Astrocyte (in vitro differentiated cells and primary cell): ENCODE measurements around the gene TAS2R8. TPM values are rescaled to one million over a fixed set of nuclear protein-coding genes. Genes with fewer than 3 reads are reported as not detected.

Experiments used
- DNase-seq: peaks from one replicate; pipeline ENCODE4 v3.0.0-alpha.2; 2010; ENCODE audit warnings: low read depth
- FAIRE-seq: peaks from 2 replicates; lab custom pipeline; 2011; peaks lifted over from hg19 to GRCh38; lab: Jason Lieb, UNC
- H2AFZ ChIP-seq: 2 replicates; pipeline ENCODE4 v1.6.0; 2012; ENCODE audit warnings: low read depth, low read length, inconsistent platforms
- H3K27ac ChIP-seq: 2 replicates; pipeline ENCODE4 v1.5.1; 2011; ENCODE audit warnings: low read depth, low read length, inconsistent platforms
- H3K27me3 ChIP-seq: 2 replicates; pipeline ENCODE4 v1.6.0; 2011; ENCODE audit warnings: low read length, inconsistent platforms; ENCODE audit not compliant: insufficient read depth
- H3K36me3 ChIP-seq: 2 replicates; pipeline ENCODE4 v1.5.1; 2011; ENCODE audit warnings: low read length, inconsistent platforms; ENCODE audit not compliant: insufficient read depth
- H3K4me1 ChIP-seq: 2 replicates; pipeline ENCODE4 v1.5.1; 2011; ENCODE audit warnings: low read length, inconsistent platforms; ENCODE audit not compliant: insufficient read depth
- H3K4me2 ChIP-seq: 2 replicates; pipeline ENCODE4 v1.6.0; 2012; ENCODE audit warnings: low read length, inconsistent platforms
- H3K4me3 ChIP-seq: 2 replicates; pipeline ENCODE4 v1.5.1; 2011; ENCODE audit warnings: low read depth, mild to moderate bottlenecking, low read length, inconsistent platforms; ENCODE audit not compliant: insufficient read depth
- H3K79me2 ChIP-seq: 2 replicates; pipeline ENCODE4 v1.6.0; 2012; ENCODE audit warnings: mild to moderate bottlenecking, low read length, inconsistent platforms; ENCODE audit not compliant: insufficient read depth
- H3K9ac ChIP-seq: 2 replicates; pipeline ENCODE4 v1.6.0; 2012; ENCODE audit warnings: mild to moderate bottlenecking, low read length, inconsistent platforms
- H3K9me3 ChIP-seq: 2 replicates; pipeline ENCODE4 v1.5.1; 2012; ENCODE audit warnings: low read depth, mild to moderate bottlenecking, low read length, inconsistent platforms; ENCODE audit not compliant: insufficient read depth
- H4K20me1 ChIP-seq: 2 replicates; pipeline ENCODE4 v1.6.0; 2012; ENCODE audit warnings: low read length, inconsistent platforms; ENCODE audit not compliant: insufficient read depth
- H3K27ac Mint-ChIP-seq: one replicate; pipeline ENCODE4 v1.8.0; 2021; ENCODE audit warnings: mild to moderate bottlenecking, mixed read lengths; ENCODE audit not compliant: unreplicated experiment
- H3K27me3 Mint-ChIP-seq: one replicate; pipeline ENCODE4 v1.8.0; 2021; ENCODE audit warnings: low read depth, mixed read lengths; ENCODE audit not compliant: unreplicated experiment
- H3K36me3 Mint-ChIP-seq: one replicate; pipeline ENCODE4 v1.8.0; 2021; ENCODE audit warnings: low read depth, mixed read lengths; ENCODE audit not compliant: unreplicated experiment
- H3K4me1 Mint-ChIP-seq: one replicate; pipeline ENCODE4 v1.8.0; 2021; ENCODE audit warnings: low read depth, mixed read lengths; ENCODE audit not compliant: unreplicated experiment
- H3K4me3 Mint-ChIP-seq: one replicate; pipeline ENCODE4 v1.8.0; 2021; ENCODE audit warnings: mild to moderate bottlenecking, moderate library complexity, mixed read lengths; ENCODE audit not compliant: unreplicated experiment
- H3K9me3 Mint-ChIP-seq: one replicate; pipeline ENCODE4 v1.8.0; 2021; ENCODE audit warnings: mild to moderate bottlenecking, mixed read lengths; ENCODE audit not compliant: unreplicated experiment
- CTCF ChIP-seq: IDR thresholded peaks from 2 replicates; pipeline ENCODE4 v1.5.1; 2011; ENCODE audit warnings: low read depth, mild to moderate bottlenecking, inconsistent platforms, low read length, moderate library complexity; ENCODE audit not compliant: insufficient read depth
- EZH2 ChIP-seq: IDR thresholded peaks from 2 replicates; pipeline ENCODE4 v1.6.1; 2012; ENCODE audit warnings: mild to moderate bottlenecking, low read length, inconsistent platforms; ENCODE audit not compliant: insufficient read depth
- total RNA-seq: library from RNA; stranded (reverse); gene quantifications from 2 replicates; pipeline ENCODE4 v1.2.1, GENCODE V29; 2021

Gene TAS2R8
- total RNA-seq, 1 donor from 2014 or later = not detected

GRCh38 chr12:10826258-10826657, 19.2 kb upstream of the TAS2R8 start, which contains the start of gene TAS2R10:
TSS of gene TAS2R10 (minus strand) at chr12:10826358. CDS start at chr12:10826269, 89 bp downstream.
- Histone ChIP-seq H3K4me1 (no peaks in the 10 kb centered on the region), H4K20me1 (no peaks in the 10 kb centered on the region), H3K27ac (no peak within 1 kb of the TSS), H3K79me2 (no peaks in the 10 kb centered on the region), H3K4me3 (no peak within 1 kb of the TSS), H3K9me3 (no peaks in the 10 kb centered on the region), H3K27me3 (no peaks in the 10 kb centered on the region), H2AFZ (no peak within 1 kb of the TSS), H3K9ac (no peak within 1 kb of the TSS), H3K36me3 (no peaks in the 10 kb centered on the region), H3K4me2 (no peak within 1 kb of the TSS)
- Mint-ChIP-seq H3K4me1 (no peaks in the 10 kb centered on the region), H3K4me3 (no peak within 1 kb of the TSS), H3K27ac (no peak within 1 kb of the TSS), H3K9me3 (no peaks in the 10 kb centered on the region), H3K27me3 (no peaks in the 10 kb centered on the region), H3K36me3 (no peaks in the 10 kb centered on the region)
- no peak for FAIRE-seq
- DNase-seq = no peak
- TF ChIP-seq CTCF (no peak), EZH2 (no peak)

GRCh38 chr12:10824957-10825356, 17.9 kb upstream of the TAS2R8 start:
- DNase-seq (no peak), FAIRE-seq (no peak)
- Histone ChIP-seq H3K4me1 (no peaks in the 10 kb centered on the region), H3K9ac (no peak overlapping the region), H3K4me2 (no peak overlapping the region), H3K36me3 (no peaks in the 10 kb centered on the region), H3K4me3 (no peak overlapping the region), H2AFZ (no peak overlapping the region), H3K9me3 (no peaks in the 10 kb centered on the region), H3K79me2 (no peaks in the 10 kb centered on the region), H3K27ac (no peak overlapping the region), H4K20me1 (no peaks in the 10 kb centered on the region), H3K27me3 (no peaks in the 10 kb centered on the region)
- H3K4me3 Mint-ChIP-seq = no peak overlapping the region
- no peak for TF ChIP-seq EZH2
- no peak for TF ChIP-seq CTCF
- H3K27ac Mint-ChIP-seq = no peak overlapping the region
- H3K36me3 Mint-ChIP-seq = no peaks in the 10 kb centered on the region
- H3K9me3 Mint-ChIP-seq = no peaks in the 10 kb centered on the region
- no peaks in the 10 kb centered on the region for H3K4me1 Mint-ChIP-seq
- no peaks in the 10 kb centered on the region for H3K27me3 Mint-ChIP-seq

- Mint-ChIP-seq H3K4me3 (no peak overlapping the region), H3K4me1 (no peaks in the 10 kb centered on the region), H3K27me3 (no peaks in the 10 kb centered on the region), H3K36me3 (no peaks in the 10 kb centered on the region), H3K9me3 (peaks cover 1% of the 10 kb centered on the region), H3K27ac (no peak overlapping the region)
- H3K27me3 ChIP-seq = no peaks in the 10 kb centered on the region
- H3K9me3 ChIP-seq = no peaks in the 10 kb centered on the region
- no peak overlapping the region for H3K4me3 ChIP-seq
- H3K79me2 ChIP-seq = no peaks in the 10 kb centered on the region
- no peak overlapping the region for H3K27ac ChIP-seq
- FAIRE-seq = no peak
- H3K4me2 ChIP-seq = no peak overlapping the region
- no peak overlapping the region for H3K9ac ChIP-seq
- TF ChIP-seq CTCF = no peak
- no peak for TF ChIP-seq EZH2
- H3K4me1 ChIP-seq = no peaks in the 10 kb centered on the region
- DNase-seq = no peak
- no peak overlapping the region for H2AFZ ChIP-seq
- H3K36me3 ChIP-seq = no peaks in the 10 kb centered on the region
- no peaks in the 10 kb centered on the region for H4K20me1 ChIP-seq
Observed at GRCh38 chr12:10811883-10812536, 4.9 kb upstream of the TAS2R8 start.
